Measurements from ENCODE around the gene RTCA.
"Not testable (repeated sequence)": the region's sequence is repeated elsewhere in the genome, so short reads cannot be mapped to it uniquely, and the experiment has no call there.

RTCA gene

DNA sequence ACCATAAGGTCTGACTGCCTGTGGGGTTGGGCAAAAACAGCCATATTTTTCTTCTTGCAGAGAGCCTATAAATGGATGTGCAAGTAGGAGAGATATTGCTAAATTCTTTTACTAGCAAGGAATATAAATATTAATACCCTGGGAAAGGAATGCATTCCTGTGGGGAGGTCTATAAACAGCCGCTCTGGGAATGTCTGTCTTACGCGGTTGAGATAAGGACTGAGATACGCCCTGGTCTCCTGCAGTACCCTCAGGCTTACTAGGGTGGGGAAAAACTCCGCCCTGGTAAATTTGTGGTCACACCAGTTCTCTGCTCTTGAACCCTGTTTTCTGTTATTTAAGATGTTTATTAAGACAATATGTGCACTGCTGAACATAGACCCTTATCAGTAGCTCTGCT, 1.9 kb upstream of the RTCA start:
- not testable (repeated sequence) for DNase-seq

DNA sequence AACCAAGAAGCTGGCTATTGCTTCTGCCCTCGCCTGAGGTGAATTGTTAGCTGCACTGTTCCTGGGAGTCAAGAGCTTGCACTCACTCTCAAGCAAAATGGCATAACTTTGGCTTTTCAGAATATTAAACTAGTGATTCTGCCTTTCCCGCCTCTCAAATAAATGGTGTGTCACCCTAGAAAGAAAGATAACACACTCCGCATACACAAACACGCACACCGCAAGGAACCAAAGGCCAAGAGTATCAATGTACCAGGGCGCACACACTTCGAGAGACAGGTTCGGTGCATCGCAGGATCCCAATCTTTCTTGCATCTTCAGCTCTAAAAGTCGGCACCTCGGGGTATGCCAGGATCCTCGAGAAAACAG, 470 bp upstream of the RTCA start:
- no peak for DNase-seq

DNA sequence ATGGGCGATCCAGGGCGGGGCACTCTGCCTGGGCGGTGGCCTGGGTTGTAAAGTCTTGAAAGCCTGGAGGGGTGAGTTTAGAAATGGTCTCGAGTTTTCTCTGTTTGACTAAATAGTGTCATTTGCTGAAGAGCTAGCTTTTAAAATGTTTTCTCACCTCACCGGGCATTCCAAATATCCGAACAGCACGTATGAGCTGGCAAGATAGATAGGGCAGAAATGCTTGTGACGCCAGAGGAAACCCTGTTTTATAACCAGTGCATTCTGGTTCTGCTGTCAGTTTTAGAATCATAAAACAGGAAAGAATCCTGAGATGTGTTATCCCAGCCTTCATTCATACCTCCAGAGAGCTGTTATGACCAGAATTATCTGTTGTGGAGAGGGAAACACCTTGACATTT, 725 bp downstream of the RTCA start:
- DNase-seq = no peak

DNA sequence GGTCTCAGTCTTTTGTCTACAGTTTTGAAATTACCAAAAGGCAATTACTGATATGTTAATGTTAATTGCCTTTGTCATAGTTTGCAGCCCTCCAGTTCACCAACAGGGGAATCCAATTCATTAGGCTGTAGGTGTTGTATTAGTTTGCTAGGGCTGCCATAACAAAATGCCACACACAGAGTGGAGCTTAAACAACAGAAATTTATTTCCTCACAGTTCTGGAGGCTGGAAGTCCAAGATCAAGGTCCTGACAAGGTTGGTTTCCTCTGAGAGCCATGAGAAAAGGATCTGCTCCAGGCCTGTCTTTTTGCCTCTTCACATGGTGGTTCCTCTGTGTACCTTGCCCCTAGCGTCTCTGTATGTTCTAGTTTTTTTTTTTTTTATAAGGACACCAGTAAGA, 1.3 kb downstream of the RTCA start:
- DNase-seq = no peak

DNA sequence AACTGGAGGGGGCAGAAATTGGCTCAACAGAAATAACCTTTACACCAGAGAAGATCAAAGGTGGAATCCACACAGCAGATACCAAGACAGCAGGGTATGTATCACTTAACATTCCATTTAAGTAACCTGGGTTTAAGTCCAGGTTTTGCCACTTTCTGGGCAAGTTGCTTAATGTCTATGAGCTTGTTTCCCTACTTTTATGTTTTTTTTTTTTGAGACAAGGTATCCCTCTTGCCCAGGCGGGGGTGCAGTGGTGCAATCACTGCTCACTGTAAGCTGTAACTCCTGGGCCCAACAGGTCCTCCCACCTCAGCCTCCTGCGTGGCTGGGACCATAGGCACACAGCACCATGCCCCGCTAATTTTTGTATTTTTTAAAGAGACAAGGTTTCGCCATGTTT, 2.2 kb downstream of the RTCA start:
- DNase-seq = no peak

DNA sequence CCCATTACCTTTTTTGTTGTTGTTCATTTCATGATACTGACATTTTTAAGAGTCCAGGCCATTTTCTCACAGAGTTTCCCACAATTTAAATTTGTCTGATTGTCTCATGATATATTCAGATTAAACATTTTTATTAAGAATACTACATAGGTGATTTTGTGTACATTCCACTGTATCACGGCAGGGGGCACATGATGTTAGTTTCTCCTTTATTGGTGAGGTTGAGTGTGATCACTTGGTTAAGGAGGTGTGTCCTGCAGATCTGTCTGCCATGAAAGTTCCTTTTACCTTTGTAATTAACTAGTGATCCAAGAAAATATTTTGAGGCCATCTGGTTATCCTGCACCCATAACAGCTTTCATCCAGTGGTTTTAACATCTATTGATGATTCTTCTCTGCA, 11.8 kb downstream of the RTCA start:
- DNase-seq = peak; percentile 21

DNA sequence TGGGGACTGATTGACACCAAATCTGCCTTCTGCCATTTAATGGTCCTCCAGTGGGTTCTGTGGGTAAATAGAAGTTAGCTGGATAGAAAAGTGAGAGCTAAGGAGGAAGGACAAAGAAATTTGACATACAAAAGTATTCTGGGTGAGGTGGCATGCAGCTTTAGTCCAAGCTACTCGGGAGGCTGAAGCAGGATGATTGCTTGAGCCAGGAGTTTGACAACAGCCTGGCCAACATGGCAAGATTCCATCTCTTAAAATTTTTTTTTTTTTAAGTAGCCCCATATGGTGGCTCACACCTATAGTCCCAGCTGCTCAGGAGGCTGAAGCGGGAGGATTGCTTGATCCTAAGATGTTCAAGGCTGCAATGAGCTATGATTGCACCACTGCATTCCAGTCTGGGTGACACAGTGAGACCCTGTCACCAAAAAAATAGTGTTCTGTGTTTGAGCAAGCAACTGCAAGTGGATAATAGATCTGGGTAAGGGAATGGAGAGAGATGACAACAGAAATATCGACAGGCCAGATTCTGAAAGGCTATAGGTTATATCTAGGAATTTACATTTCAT, 13.4 kb downstream of the RTCA start:
- DNase-seq = no peak

DNA sequence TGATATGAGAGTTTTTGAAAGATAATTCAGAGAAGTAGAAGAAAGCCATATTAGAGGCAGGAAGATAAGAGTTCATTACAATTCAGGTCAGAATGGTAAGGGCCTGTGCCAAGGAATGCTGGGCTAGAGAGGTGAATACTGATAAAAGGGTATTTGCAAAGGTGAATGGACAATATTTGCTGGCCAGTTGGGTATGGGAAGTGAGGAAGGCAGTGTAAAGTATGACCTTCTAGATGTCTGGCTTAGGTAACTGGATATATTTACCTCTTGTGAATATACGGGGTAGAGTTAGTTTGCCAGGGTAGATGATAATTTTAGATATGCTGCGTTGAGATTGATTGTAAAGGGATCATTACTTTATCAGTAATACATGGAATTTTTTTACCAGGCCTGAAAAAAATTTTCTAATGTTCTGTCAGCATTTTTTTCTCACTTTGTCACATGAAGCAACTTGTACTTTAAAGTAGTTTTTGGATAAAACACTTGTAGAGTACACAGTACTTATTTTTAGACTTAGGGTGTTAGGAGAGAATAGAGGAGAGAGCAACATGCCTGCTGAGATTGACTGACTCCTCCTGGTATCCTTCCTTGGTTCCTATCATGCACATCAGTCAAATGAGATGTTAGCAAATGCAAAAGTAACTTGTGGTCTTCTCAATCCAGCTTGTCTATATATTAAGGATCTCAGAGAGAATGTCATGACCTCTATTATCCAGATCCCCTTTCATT, 14.1 kb downstream of the RTCA start:
- DNase-seq = no peak

DNA sequence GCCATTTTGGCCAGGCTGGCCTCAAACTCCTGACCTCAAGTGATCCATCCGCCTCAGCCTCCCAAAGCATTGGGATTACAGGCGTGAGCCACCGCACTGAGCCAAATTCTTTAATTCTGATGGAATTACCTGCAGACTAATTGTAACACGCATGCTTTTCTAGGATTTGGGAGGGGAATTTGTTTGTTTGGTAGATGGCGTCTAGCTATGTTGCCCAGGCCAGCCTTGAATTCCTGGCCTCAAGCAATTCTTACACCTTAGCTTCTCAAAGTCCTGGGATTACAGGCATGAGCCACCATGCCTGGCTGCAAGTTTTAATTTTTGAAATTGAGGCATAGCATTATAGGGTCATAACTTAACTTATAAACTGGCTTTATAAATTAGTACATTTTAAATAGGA, 18.6 kb downstream of the RTCA start:
- DNase-seq = no peak

DNA sequence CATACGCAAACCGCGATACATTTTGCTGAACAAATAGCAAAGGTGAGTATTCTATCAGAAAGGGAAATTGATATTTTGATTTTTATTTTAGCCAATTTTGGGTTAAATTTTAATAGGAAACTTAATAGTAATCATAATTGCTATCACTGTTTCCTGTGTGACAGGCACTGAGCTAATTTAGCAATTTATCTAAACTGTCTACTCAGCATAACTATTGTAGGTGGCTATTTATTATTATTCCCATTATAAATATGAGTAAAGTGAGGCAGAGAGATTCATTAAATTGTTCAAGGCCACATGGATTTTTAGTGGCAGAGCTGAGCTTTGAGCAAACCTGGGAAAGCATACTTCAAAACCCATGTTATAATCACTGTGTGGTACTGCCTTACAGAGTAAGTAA, 21.1 kb downstream of the RTCA start:
- no peak for DNase-seq

DNA sequence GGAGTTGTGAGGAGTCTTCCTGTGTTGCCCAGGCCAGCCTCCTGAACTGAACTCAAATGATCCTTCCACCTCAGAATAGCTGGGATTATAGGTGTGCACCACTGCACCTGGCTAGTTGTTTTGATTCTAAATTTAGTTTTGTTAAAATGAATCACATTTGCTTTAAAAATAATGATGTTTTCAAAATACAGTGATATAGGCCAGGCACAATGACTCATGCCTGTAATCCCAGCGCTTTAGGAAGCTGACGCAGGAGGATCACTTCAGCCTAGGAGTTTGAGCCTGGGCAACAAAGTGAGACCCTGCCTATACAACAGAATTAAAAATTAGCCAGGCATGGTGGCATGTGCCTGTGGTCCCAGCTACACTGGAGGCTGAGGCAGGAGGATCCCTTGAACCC, 24.3 kb downstream of the RTCA start:
- DNase-seq = no peak

DNA sequence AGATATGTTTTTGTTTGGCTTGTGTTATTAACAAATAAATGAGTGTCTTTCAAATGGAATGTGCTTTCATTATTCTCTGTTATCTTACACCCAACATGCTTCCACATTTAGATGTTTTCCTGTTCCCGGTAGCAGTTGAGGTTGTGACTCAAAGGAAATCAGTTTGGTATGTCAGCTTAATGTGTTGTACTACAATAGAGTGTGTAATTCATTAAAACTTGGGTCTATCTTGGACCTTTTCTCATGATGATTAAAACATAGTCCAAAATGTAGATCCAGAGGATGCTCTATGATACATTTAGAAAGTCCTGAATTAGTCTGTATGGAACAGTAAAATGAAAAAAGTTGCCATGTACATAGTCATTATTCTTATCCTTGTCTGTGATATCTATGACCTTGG, 26.7 kb downstream of the RTCA start:
- no peak for DNase-seq

DNA sequence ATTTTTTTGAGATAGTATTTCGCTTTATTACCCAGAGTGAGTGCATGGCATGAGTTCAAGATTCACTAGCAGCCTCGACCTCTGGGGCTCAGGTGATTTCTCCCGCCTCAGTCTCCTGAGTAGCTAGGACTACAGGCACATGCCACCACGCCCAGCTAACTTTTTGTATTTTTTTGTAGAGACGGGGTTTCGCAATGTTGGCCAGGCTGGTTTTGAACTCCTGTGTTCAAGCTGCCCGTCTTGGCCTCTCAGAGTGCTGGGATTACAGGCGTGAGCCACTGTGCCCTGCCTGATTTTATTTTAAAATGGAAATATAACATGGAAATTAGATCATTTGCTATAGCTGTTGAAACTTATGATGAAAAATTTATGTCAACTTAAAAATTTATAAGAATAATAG, 30.1 kb downstream of the RTCA start:
- DNase-seq = no peak

DNA sequence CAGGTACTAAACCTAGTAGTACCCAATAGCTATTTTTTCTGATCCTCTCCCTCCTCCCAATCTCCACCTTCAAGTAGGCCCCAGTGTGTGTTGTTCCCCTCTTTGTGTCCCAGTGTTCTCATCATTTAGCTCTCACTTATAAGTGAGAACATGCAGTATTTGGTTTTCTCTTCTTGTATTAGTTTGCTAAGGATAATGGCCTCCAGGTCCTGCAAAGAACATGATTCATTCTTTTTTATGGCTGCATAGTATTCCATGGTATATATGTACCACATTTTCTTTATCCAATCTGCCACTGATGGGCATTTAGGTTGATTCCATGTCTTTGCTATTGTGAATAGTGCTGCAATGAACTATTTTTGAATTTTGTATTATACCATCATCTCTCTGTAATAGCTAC, 31.0 kb downstream of the RTCA start:
- not testable (repeated sequence) for DNase-seq

DNA sequence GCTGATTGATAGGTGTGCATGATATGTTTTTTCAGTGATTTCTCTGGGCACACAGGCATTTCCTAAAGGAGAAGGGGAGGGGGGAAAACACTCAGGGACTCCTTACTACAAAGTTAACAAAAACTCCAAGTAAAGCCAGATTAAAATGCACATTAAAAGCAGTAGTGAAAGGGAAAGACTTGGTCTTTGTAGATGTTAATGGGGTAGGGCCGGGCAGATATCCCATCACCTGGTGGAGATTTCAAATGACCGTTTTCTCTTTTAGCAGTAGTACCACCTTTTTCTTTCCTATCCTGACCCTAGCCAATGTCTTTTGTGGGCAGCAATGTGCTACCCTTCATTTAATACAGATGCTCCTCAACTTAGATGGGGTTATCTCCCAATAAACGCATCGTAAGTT, 32.5 kb downstream of the RTCA start:
- DNase-seq = no peak

DNA sequence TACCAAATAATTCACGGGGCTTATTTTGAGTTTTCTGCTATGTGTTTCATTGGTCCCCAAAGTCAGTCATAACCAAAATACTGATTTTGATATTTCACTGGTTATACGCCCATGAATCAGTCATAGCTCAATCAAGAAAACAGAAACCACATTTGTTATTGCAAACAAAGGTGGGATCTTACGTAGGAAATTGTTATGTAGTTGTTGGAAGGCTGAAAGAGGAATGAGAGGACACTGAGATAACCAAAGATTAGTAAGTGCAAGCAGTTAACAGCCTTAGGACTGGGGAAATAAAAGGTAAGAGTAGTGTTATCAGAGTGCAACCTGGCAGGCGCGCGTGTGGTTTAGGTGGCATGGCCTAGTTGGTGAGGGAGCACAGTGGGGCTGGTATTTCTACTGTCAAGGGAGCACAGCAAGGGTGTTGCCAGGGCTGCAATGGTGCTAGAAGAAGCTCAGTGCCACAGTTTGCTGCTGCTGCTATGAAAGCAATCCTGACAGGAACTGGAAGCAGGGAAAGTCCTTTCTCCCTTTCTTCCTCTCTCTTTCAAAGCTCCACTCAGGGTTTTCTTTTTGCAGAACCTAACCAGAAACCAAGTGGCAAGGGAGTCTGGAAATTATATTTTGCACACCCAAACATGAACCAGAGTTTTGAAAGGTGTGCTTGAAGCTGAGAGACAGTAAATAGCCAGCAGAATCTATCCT, 33.7 kb downstream of the RTCA start:
- DNase-seq = no peak

DNA sequence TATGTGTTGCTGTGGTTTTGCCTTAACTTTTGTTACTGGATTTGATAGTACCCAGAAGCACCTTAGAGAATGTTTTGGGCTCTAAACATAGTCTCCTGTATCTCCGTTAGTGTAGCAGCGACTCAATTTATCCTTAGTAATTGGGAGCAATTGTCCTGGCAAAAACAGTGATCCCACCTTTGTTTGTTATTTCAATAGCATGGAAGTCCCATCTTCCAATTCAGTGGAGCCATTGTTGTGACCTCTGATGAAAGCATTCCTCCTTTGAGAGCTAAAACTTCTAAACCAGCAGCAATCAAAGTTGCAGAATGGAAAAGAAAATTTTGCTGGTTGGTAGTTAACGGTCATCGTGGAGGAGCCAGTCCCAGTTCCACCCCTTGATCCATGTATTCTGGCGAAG, 34.7 kb downstream of the RTCA start:
- no peak for DNase-seq

DNA sequence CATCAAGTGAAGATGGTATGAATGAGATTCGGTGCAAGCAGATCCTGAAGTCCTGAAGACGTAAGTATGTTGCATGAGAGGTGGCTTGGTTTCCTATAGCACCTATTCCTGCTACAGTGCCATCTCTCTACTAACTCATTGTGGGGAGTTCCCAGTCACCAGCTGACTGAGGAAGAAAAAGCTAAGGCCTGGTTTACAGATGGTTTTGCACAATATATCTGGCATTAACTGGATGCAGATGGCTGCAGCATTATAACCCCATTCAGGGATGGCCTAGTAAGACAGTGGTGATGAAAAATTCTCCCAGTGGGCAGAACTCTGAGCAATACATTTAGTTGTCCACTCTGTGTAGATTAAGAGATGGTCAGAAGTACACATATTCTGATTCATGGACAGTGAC, 36.7 kb downstream of the RTCA start:
- no peak for DNase-seq

DNA sequence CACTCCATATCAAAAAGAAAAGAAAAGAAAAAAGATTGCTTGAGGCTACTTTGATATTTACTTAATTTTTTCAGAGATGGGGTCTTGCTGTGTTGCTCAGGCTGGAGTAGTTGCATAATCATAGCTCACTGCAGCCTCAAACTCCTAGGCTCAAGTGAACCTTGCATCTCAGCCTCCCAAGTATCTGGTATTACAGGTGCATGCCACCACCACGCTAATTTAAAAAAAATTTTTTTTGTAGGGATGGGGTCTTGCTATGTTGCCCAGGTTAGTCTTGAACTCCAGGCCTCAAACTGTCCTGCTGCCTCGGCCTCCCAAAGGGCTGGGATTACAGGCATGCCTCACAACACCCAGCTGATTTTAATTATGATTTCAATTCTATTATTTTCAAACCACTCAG, 38.2 kb downstream of the RTCA start:
- no peak for DNase-seq

DNA sequence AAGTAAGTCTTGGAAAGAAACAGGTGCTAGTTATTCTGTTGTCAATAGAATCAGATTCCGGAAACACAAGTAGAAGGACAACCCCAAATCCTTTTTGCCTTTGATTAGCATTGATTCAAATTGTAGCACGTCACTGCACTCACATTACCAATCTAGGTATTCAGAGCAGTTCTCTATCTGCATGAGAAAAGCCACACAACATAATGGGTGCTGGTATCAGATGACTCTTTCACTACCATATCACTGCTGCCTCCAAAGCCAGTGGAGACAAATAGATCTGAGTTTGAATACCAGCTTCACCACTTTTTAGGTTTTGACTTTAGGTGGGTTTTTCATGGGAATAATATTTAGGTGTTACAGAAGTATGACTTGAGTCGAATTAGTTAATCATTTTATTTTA, 38.9 kb downstream of the RTCA start:
- DNase-seq = no peak

DNA sequence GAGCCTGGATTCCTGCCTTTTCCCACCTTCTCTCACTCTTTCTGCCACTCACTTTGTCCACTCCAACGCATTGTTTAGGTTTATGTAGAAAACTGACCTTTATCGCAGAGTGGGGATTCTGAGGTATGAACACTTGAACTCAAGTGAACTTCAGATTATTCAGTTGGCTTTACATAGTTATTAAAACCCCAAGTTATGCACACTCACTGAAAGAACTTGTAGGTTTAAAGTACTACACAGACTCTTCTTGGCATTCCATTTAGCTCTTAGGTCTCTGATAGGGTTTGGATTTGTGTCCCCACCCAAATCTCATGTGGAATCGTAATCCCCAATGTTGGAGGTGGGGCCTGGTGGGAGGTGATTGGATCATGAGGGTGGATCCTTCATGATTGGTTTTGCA, 39.9 kb downstream of the RTCA start:
- DNase-seq = no peak

DNA sequence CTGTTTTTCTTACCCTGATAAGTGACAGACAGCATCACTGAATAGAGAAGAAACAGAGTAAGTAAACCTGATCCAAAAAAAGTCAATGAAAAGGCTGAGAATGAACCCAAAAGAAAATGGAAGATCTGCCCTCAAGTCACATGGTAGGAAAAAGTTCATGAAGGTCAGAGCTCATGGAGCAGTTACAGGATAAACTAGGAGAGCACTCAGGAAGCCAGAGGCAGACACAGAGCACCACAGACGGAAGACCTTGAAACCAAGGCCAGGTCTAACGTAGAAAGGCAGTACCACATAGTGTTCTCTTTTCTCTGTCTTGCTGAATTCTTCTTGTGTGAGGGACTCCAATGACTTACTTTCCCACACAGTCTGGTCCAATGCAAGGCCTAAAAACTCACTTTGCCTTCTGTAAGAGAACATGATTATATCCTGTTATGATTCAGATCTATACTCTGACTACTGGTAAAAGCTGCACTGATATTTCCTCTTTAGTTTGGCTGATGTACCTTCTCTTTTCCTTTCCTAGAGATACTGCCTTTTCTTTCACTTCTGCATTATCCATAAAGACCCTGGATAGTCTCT, 40.8 kb downstream of the RTCA start:
- no peak for DNase-seq

DNA sequence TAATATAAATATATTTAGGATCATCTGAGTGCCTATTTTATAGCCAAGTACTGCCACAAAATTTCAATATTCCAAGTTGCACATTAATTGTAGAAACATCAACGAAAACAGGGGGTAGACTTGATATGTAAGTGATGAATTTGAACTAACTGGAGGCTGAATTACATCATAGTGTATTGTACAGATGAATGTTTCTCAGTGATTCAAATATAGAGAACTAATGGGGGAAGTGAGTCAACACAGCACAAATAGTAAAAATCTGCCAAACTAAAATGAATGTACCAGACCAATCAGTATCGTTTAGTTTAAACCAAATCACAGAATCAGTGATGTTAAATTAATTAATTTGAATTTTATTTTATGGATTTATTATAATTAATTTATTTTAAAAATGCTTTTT, 42.8 kb downstream of the RTCA start:
- DNase-seq = no peak

DNA sequence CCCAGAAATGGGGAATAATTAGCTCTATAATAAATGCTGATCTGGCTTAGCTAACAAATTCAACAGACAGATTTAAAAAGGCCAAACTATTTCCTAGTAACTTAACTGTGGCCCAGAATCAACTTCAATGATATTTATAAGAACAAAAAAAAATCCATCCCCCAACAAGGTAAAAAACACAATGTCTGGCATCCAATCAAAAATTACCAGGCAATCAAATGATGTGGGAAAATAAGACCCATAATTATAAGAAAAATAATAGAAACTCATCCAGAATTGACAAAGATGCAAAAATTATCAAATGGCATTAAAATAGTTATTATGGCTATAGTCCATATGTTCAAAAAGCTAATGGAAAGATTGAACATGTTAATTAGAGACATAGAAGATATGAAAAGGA, 43.8 kb downstream of the RTCA start:
- DNase-seq = no peak

Measured in activated CD4-positive, alpha-beta T cell treated with anti-CD3 and anti-CD28 coated beads, Interleukin-2, amount 50 U/mL, for 1 hour (primary cell).